Stimulated activated CD8-positive, alpha-beta memory T cell treated with anti-CD3 and anti-CD28 coated beads, Interleukin-2, amount 100 ng/mL, for 1 hour (primary cell): Measurements from ENCODE around the gene ENTPD2.

Source experiments
- DNase-seq, 2 donors: peaks; one replicate each; pipeline ENCODE4 v3.0.0-alpha.2; 2020; ENCODE audit warnings: low read depth in 2 of 2

ENTPD2 gene

DNA sequence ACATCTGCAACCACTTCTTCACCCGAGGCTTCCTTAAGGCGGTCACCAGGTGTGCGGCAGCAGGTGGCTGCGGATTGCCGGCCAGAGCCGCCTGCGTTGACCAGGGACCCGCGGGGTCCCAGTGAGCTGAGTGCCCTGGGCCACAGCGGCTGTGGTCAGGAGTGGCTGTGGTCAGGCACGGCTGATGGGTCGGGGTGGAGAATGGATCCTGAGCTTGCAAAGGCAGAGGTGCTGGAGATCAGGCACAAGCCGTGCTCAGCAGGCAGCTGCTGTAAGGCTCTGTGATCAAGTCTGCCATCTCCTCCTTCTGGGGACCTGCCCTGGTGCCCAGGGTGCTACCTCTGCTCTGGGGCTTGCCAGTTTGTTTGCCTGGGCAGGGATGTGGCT lies 25.5 kb upstream of the ENTPD2 start:
- DNase-seq = no peak

DNA sequence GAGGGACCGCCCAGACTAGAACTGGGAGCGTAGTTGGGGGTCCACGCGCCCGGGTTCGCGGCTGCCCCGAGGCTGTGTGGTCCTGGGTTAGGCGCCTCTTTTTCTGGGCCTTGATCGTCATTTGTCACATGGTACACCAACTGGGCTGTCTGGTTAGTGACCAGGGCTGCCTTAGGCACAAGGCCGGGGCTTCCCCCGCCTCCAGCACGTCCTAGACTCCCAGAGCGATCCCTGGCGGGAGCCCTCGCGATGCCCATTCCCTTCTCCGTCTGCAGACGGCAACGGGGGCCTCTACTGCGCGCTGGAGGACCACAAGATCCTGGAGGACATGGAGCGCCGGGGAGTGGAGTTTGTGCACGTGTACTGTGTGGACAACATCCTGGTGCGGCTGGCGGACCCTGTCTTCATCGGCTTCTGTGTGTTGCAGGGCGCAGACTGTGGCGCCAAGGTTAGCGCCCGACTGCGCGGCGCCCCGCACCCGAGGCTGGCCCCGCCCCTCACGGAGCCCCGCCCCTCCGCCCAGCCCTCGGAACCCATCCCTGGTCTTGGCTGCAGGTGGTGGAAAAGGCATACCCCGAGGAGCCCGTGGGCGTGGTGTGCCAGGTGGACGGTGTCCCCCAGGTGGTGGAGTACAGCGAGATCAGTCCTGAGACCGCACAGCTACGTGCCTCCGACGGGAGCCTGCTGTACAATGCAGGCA lies 25.0 kb upstream of the ENTPD2 start:
- no peak for DNase-seq

- DNase-seq = peak in 1 of 2 donors; percentile 26
Measured at GRCh38 chr9:137077758-137078693, 24.2 kb upstream of the ENTPD2 start.

- DNase-seq = peak in 1 of 2 donors; percentile 37
Measured at GRCh38 chr9:137077010-137077747, 23.3 kb upstream of the ENTPD2 start, which contains the start of gene UAP1L1. Gene UAP1L1, plus strand, starts transcription at chr9:137077517. Its CDS starts 16 bp downstream, at chr9:137077533.

- DNase-seq = no peak
Measured at GRCh38 chr9:137076636-137077009, 22.8 kb upstream of the ENTPD2 start.

- DNase-seq = no peak
Measured at GRCh38 chr9:137075275-137075775, 21.5 kb upstream of the ENTPD2 start.

DNA sequence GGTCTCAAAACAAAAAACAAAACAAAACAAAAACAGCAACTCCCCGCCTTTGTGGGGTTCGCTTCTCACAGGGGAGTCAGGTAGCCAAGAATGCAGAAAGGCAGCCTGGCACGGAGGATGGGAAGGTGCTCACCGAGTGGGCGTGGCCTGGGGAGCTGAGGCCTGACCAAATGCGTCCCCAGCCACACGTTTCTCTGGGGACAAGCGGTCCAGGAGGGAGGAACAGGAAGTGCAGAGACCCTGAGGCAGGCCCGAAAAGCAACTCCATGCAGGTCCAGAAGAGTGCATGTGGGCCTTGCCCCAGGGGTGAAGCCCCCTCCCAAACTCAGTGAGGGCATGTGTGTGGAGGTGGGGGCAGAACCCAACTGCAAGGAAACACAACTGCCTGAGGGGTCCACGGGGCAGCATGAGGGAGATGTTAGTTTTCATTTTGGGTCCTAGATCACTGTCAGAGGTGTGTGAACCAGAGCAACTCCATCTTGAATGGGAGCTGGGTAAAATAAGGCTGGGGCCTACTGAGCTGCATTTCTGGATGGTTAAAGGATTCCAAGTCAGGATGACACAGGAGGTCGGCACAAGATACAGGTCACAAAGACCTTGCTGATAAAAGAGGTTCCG lies 20.9 kb upstream of the ENTPD2 start:
- DNase-seq = no peak

DNA sequence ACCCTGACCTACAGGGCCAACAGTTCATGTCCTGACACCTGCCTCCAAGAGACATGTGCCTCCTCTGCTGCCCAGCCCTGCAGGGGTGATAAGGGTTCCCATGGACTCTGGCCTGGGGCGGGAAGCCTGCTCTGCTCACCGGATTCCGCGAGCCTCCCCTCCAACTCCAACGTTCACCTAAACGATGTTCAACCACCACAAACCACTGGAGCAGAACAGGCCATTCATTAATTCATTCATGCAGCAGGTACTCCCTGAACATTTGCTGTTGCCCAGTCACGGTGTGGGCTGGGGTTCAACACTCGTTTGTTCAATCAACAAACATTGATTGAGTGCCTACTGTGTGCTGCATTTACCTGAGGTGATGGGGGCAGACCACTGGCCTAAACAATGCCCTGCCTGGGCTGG lies 20.1 kb upstream of the ENTPD2 start:
- no peak for DNase-seq

DNA sequence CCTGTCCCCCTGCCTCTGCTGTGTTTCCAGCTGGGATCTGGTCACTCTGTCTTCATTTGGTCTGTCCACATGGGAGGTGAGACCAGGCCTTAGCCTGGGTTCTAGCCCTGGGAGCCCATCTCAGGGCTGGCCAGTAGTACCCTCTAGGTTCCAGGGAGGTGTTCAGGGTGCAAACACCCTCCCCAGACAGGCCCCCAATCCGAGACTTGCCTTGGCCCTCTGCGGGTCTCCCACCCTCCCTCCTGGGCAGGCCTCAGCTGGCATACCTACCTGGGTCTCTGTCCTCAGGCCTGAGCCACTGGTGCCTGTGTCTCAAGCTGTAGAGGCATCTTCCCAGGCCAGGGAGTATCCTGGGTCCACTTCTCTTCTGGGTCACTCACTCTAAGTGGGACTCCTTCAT lies 17.4 kb upstream of the ENTPD2 start:
- DNase-seq = no peak

DNA sequence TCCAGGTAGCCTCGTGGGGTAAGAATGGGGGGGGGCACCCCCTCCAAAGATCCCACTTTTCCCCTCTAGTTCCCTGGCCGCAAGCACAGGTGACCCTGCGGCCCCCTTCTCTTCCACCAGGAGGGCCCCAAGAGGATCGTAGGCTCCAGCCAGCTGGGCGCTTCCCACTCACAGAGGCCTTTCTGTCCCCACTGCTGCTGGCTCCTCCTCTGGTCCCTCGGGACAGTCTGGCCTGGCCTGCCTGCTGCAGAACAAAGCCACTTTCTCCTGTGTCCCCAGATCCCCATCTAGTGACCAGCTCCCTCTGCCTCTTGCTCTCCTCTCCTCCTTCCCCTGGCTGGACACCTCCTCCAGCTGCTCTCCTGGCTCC lies 17.0 kb upstream of the ENTPD2 start:
- DNase-seq = no peak

DNA sequence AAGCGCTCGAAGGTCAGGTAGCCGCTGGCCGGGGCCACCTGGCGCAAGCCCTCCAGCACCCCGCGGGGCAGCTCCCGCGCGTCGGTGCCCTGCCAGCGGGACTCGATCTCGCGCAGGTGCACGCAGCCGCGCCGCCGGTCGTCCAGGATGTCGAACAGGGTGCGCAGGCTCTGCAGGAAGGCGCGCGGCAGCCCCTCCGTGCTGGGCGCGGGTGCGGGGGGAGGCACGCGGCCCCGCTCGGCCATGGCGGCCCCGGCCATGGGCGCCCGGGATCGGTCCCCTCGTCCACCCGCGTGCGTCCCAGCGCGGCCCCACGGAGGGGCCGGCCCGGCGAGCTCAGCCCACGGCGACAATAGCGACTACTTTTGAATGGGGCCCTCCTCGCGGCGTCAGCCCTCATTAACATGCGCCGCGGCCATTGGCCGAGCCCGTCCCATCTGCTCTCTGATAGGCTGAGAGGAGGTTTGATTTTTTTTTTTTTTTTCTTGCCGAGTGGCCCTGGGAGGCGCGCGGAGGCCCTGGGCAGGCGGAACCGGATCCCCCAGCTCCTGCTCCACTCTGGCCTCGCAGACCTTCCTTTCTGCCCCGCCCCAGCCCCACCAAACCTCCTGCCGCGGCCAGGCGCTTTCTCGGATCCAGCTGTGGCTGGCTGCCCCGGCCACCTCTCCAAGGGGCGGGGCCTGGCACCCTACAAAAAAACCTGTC lies 16.5 kb upstream of the ENTPD2 start, which contains the start of gene SAPCD2:
Gene SAPCD2, minus strand, starts transcription at position 357 of the 705 bp plus-strand sequence. Its CDS starts 97 bp downstream, at position 260.
- DNase-seq = peak; percentile 67 to 69

DNA sequence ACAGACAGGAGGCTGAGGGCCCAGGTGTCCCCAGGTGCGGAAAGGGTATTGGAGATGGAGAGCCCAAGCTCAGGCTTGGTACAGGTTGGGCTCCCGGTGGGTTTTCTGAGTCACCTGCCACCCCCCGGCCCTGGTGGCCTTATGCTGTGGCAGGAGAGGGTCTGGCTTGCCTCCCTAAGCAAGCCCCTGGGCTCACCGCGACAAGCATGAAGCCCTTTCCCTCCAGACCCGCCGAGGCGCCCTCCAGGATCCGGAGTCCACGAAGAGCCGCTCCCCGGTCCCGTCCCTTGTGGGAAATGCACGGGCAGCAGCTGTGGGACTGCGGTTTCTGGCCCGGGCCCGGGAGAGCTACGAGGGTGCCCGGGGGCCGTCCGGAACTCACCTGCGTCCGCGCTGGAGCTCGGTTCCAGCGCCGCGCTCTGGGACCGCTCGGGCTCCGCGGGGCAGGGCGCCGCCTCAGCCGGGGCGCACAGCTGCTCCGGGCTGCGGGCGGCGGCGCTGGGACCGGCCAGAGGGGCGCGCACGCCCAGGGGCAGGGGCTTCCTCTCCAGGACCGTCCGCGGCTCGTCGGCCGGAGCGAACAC lies 15.7 kb upstream of the ENTPD2 start:
- no peak for DNase-seq

DNA sequence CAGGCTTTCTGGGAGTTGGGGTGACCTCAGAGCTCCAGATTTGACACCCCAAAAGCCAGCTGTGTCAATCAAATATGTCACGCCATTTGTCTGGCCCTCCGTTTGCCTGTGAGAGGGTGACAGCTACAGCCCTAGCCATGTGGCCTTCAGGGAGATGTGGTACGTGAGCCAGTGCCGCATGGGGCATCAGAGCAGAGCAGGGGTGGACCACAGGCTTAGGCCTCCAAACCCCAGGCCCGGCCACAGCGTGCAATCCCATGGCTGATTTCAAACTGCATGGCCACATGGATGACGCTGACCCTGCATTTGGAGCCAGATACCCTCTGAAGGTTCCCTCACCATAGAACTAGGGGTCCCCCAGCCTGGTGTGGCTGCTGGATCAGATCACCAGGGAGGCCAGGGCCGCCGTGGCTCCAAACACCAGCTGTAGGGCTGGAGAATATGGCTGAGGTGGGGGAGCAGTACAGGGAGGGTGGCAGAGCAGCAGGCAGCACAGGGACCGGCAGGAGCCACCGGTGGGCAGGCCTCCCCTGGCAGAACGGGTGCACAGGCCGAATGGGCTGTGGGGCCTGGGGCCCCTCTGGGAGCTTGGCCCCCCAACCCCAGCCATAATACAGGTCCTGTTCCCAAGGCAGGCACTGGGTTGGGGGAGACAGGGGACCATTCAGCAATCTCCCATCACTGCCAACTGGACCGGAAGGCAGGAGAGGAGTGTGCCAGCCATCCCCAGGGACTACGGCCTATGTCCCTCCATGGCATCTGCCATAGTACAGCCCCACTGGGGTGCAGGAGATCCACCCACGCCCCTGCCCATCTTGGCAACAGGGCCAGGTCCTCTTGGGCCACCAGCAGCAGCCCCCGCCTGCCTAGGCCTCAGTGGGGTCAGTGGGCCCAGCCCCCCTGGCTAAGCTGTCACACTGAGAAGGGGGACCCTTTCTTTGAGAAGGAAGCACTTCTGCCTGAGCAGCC lies 15.0 kb upstream of the ENTPD2 start:
- DNase-seq = no peak

DNA sequence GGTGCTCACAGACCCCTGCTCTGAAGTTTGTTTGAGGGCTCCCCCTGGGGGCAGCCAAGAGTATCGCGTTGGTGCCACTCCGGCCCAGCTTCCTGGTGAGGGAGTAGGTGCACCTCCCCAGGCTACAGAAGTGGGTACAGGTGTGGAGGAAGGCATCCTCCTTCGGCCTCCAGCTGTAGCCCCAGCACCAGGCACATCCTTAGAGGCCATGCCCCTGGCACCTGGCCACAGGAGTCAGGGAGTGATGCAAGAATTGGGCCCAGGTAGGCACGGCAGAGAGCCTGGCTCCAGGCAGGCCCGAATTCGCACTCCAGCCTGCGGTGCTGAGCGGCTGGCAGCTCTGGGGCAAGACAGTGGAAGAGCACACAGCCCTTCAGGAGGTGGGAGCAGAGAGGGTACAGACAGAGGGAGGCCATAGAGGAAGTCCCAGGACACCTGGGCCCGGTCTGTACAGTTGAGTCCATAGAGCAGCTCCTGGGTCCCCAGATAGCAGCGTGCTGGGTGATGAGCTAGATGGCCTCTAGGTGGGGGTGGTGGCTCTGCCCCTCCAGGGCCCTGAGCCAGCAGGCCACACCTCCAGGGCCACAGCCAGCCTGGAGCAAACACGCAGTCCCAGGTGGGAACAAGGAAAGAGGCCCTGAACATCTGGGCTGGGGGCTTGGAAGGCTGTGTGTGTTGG lies 14.1 kb upstream of the ENTPD2 start:
- DNase-seq = peak; percentile 66 to 71

- no peak for DNase-seq
Measured at GRCh38 chr9:137066096-137066861, 12.4 kb upstream of the ENTPD2 start.

GRCh38 chr9:137065336-137065967 lies 11.6 kb upstream of the ENTPD2 start:
- DNase-seq = no peak

- no peak for DNase-seq
Measured at GRCh38 chr9:137064880-137065164, 11.0 kb upstream of the ENTPD2 start.
